ENCODE measurements around the gene ECT2.
"Not testable (repeated sequence)": the region's sequence is repeated elsewhere in the genome, so short reads cannot be mapped to it uniquely, and the experiment has no call there.

ECT2 gene

GRCh38 chr3:172739462-172739861 is 11.1 kb upstream of the ECT2 start:
- no peak for DNase-seq

GRCh38 chr3:172746475-172746874 is 4.1 kb upstream of the ECT2 start:
- no peak for DNase-seq

- DNase-seq, result no peak
These were observed 1.1 kb upstream of the ECT2 start for GRCh38 chr3:172749230-172749965.

GRCh38 chr3:172750069-172750367 is 508 bp upstream of the ECT2 start:
- DNase-seq, result no peak

GRCh38 chr3:172751175-172751704 is 714 bp downstream of the ECT2 start:
- no peak for DNase-seq

GRCh38 chr3:172752651-172753050 is 2.1 kb downstream of the ECT2 start:
- DNase-seq, result no peak

- DNase-seq, result no peak
These were observed 2.6 kb downstream of the ECT2 start for GRCh38 chr3:172753125-172753524.

- not testable (repeated sequence) for DNase-seq
These were observed 9.9 kb downstream of the ECT2 start for GRCh38 chr3:172760416-172760815.

GRCh38 chr3:172766241-172766640 is 15.7 kb downstream of the ECT2 start:
- no peak for DNase-seq

GRCh38 chr3:172766718-172767405 is 16.3 kb downstream of the ECT2 start:
- no peak for DNase-seq

- DNase-seq, result no peak
These were observed 19.9 kb downstream of the ECT2 start for GRCh38 chr3:172770382-172770781.

GRCh38 chr3:172771672-172772071 is 21.1 kb downstream of the ECT2 start:
- DNase-seq, result no peak

GRCh38 chr3:172776049-172776717 is 25.7 kb downstream of the ECT2 start:
- DNase-seq, result no peak

GRCh38 chr3:172777901-172778300 is 27.4 kb downstream of the ECT2 start:
- DNase-seq, result no peak

GRCh38 chr3:172782235-172782634 is 31.7 kb downstream of the ECT2 start:
- DNase-seq, result no peak

- no peak for DNase-seq
These were observed 35.5 kb downstream of the ECT2 start for GRCh38 chr3:172786036-172786435.

GRCh38 chr3:172787019-172787418 is 36.5 kb downstream of the ECT2 start:
- DNase-seq, result no peak

GRCh38 chr3:172787746-172788145 is 37.2 kb downstream of the ECT2 start:
- no peak for DNase-seq

GRCh38 chr3:172799246-172799645 is 48.7 kb downstream of the ECT2 start:
- DNase-seq, result no peak

GRCh38 chr3:172800156-172800555 is 49.6 kb downstream of the ECT2 start:
- no peak for DNase-seq

- DNase-seq, result no peak
These were observed 53.0 kb downstream of the ECT2 start for GRCh38 chr3:172803489-172803888.

GRCh38 chr3:172804323-172804722 is 53.8 kb downstream of the ECT2 start:
- no peak for DNase-seq

GRCh38 chr3:172808969-172809546 is 58.5 kb downstream of the ECT2 start:
- no peak for DNase-seq

GRCh38 chr3:172811099-172811498 is 60.6 kb downstream of the ECT2 start:
- DNase-seq, result no peak
